DND-41 (cell line): ENCODE results near the gene LYST.

Experiments used
- ATAC-seq: fragments of 200-7000 bp; cut with Tn5 transposase; 3 replicates; pipeline ENCODE4 v1.9.1; 2021; ENCODE audit warnings: low read depth; ENCODE audit not compliant: insufficient read depth
- DNase-seq: peaks from one replicate; pipeline ENCODE4 v3.0.0-alpha.2; 2020
- H2AFZ ChIP-seq: 2 replicates; pipeline ENCODE4 v1.6.0; 2012; ENCODE audit warnings: low read depth, low read length
- H3K27ac ChIP-seq: 2 replicates; pipeline ENCODE4 v1.5.1; 2012; ENCODE audit warnings: low read length, inconsistent platforms
- H3K27me3 ChIP-seq: fragments of 200-600 bp; sonication (generic); 2 replicates; pipeline ENCODE4 v1.6.0; 2012; ENCODE audit warnings: low read length, mild to moderate bottlenecking, inconsistent platforms; ENCODE audit not compliant: insufficient read depth, poor library complexity
- H3K36me3 ChIP-seq: 2 replicates; pipeline ENCODE4 v1.5.1; 2012; ENCODE audit warnings: low read length, inconsistent platforms; ENCODE audit not compliant: insufficient read depth
- H3K4me1 ChIP-seq: 2 replicates; pipeline ENCODE4 v1.5.1; 2012; ENCODE audit warnings: mild to moderate bottlenecking, low read length; ENCODE audit not compliant: insufficient read depth
- H3K4me2 ChIP-seq: 2 replicates; pipeline ENCODE4 v1.6.0; 2012; ENCODE audit warnings: mild to moderate bottlenecking, moderate library complexity, low read length, inconsistent platforms; ENCODE audit not compliant: insufficient read depth
- H3K4me3 ChIP-seq, 2 experiments: fragments of 200-600 bp in 1 of 2; shearing (Covaris generic) in 1 of 2; 2 replicates each; pipeline ENCODE4 v1.5.1; 2012 to 2016; ENCODE audit warnings: inconsistent platforms in 2 of 2, low read length in 2 of 2, mild to moderate bottlenecking in 2 of 2, low read depth in 1 of 2, moderate library complexity in 1 of 2
- H3K79me2 ChIP-seq: 2 replicates; pipeline ENCODE4 v1.6.0; 2012; ENCODE audit warnings: low read length, inconsistent platforms; ENCODE audit not compliant: insufficient read depth
- H3K9ac ChIP-seq: 2 replicates; pipeline ENCODE4 v1.6.0; 2012; ENCODE audit warnings: low read depth, mild to moderate bottlenecking, inconsistent platforms, low read length, moderate library complexity
- H3K9me3 ChIP-seq: 2 replicates; pipeline ENCODE4 v1.5.1; 2012; ENCODE audit warnings: low read length, moderate library complexity, mild to moderate bottlenecking, inconsistent platforms; ENCODE audit not compliant: insufficient read depth, severe bottlenecking
- H4K20me1 ChIP-seq: 2 replicates; pipeline ENCODE4 v1.6.0; 2012; ENCODE audit warnings: low read length; ENCODE audit not compliant: insufficient read depth
- EZH2 ChIP-seq: IDR thresholded peaks from 3 replicates; pipeline ENCODE4 v1.6.1; 2012; ENCODE audit warnings: borderline replicate concordance, low read depth, mild to moderate bottlenecking, moderate library complexity, low read length, inconsistent platforms; ENCODE audit not compliant: severe bottlenecking
- TF ChIP-seq, protein P1 (sequence below): IDR thresholded peaks from 2 replicates; pipeline ENCODE4 v1.5.1; 2012; ENCODE audit warnings: borderline replicate concordance, low read length, moderate library complexity, mild to moderate bottlenecking; ENCODE audit not compliant: poor library complexity, severe bottlenecking; ENCODE audit errors: extremely low read depth

The LYST gene

GRCh38 chr1:235861857-235862256, 4.8 kb downstream of the LYST start:
- DNase-seq: no peak

DNA sequence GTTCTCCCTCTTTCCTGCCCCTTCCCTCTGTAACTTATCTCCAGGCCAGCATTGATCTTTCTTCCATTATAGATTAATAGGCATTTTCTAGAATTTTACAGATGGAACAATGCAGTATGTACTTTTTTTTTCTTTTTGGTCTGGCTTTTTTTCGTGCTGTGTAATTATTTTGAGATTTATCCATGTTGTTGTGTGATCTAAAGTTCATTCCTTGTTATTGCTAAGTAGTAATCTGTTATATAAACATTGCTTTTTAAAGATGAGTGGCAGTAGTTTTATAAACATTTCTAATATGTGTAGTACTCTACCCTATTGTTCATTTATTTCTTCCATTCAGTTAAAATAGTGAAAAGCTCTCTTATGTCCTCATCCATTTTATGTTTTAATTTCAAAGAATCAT, 5.9 kb downstream of the LYST start:
- no peaks in the 10 kb centered on the region for H3K36me3 ChIP-seq
- no peaks in the 10 kb centered on the region for H3K9me3 ChIP-seq
- H3K4me1 ChIP-seq: peaks cover 5% of the 10 kb centered on the region
- H3K9ac ChIP-seq: no peak overlapping the region
- H3K27me3 ChIP-seq: peaks cover 23% of the 10 kb centered on the region
- TF ChIP-seq EZH2: no peak
- TF ChIP-seq, protein P1, sequence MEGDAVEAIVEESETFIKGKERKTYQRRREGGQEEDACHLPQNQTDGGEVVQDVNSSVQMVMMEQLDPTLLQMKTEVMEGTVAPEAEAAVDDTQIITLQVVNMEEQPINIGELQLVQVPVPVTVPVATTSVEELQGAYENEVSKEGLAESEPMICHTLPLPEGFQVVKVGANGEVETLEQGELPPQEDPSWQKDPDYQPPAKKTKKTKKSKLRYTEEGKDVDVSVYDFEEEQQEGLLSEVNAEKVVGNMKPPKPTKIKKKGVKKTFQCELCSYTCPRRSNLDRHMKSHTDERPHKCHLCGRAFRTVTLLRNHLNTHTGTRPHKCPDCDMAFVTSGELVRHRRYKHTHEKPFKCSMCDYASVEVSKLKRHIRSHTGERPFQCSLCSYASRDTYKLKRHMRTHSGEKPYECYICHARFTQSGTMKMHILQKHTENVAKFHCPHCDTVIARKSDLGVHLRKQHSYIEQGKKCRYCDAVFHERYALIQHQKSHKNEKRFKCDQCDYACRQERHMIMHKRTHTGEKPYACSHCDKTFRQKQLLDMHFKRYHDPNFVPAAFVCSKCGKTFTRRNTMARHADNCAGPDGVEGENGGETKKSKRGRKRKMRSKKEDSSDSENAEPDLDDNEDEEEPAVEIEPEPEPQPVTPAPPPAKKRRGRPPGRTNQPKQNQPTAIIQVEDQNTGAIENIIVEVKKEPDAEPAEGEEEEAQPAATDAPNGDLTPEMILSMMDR: no peak
- H2AFZ ChIP-seq: no peak overlapping the region
- DNase-seq: no peak
- H3K4me3 ChIP-seq: no peak overlapping the region
- H3K27ac ChIP-seq: no peak overlapping the region
- H4K20me1 ChIP-seq: no peaks in the 10 kb centered on the region
- ATAC-seq: no peak
- no peak overlapping the region for H3K4me2 ChIP-seq
- no peaks in the 10 kb centered on the region for H3K79me2 ChIP-seq

More at GRCh38 chr1:235861857-235862256, 4.8 kb downstream of the LYST start:
- Histone ChIP-seq H3K4me1 (peaks cover 12% of the 10 kb centered on the region), H3K4me3 (no peak overlapping the region), H3K9ac (no peak overlapping the region), H3K36me3 (no peaks in the 10 kb centered on the region), H2AFZ (no peak overlapping the region), H3K9me3 (no peaks in the 10 kb centered on the region), H3K4me2 (no peak overlapping the region), H4K20me1 (no peaks in the 10 kb centered on the region; the same call in 1 of the 2 replicates), H3K27ac (no peak overlapping the region), H3K79me2 (no peaks in the 10 kb centered on the region), H3K27me3 (peaks cover 32% of the 10 kb centered on the region)
- no peak for ATAC-seq
- TF ChIP-seq EZH2: no peak
- TF ChIP-seq, protein P1: no peak

GRCh38 chr1:235859789-235860188, 6.9 kb downstream of the LYST start:
- H3K4me2 ChIP-seq: no peak overlapping the region

More at GRCh38 chr1:235859789-235860188, 6.9 kb downstream of the LYST start:
- H3K27ac ChIP-seq: no peak overlapping the region
- H3K9me3 ChIP-seq: no peaks in the 10 kb centered on the region
- ATAC-seq (no peak), DNase-seq (no peak)
- H3K4me1 ChIP-seq: no peaks in the 10 kb centered on the region
- no peak overlapping the region for H2AFZ ChIP-seq
- TF ChIP-seq, protein P1: no peak
- TF ChIP-seq EZH2: no peak
- no peaks in the 10 kb centered on the region for H4K20me1 ChIP-seq
- H3K4me3 ChIP-seq: no peak overlapping the region
- H3K36me3 ChIP-seq: no peaks in the 10 kb centered on the region
- H3K79me2 ChIP-seq: no peaks in the 10 kb centered on the region
- H3K9ac ChIP-seq: no peak overlapping the region
- peaks cover 15% of the 10 kb centered on the region for H3K27me3 ChIP-seq
